ENCODE results near the gene CTIF.

DNA sequence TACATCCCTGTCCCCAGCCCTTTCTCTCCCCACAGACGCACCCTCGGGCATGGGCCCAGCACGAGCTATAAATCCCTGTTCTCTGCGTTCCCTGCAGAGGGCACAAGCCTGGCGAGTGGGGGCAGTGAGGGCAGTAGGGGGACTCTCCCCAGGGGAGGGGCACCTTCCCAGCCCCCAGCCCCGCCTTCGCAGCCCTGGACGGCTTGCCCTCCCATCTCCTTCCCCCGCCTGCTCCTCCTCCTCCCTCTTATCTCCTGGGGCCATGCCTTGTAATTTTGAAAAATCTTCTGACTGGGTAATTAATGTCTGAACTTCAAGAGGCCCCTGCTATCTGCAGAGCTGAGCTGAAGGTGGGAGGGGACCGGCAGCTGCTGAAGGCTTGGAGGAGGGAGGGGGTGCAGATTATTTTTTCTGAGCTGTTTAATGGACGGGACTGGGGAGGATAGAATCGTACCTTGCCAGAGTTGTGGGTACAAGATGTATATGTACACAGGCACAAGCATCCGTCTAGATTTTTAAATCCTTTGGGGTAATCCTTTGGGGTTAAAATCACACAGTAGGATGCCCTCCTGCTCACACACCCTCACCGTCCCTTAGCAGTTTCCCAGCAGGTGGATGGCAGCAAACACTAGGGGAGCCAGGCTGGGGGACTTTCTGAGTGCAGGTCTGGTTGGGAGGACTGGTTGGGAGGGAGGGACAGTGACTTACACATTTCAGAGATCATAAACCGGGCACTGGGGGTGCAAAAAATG, 290.0 kb downstream of the CTIF start:
- TF ChIP-seq CTCF (IDR thresholded peaks at IDR 0.05; ENCODE audit: low read length) (no peak), EZH2 (optimal IDR thresholded peaks at IDR 0.05; ENCODE audit: low read depth, low read length) (no peak)

Data from MM.1S (cell line).